K562 (cell line): ENCODE results near the gene GHRH. TPM values are rescaled to one million over a fixed set of nuclear protein-coding genes. Genes with fewer than 3 reads are reported as not detected.

Source experiments
- ATAC-seq: fragments of 200-7000 bp; cut with Tn5 transposase; 3 replicates; pipeline ENCODE4 v1.9.1; 2020; ENCODE audit warnings: moderate library complexity
- BruUV-seq: library from RNA; stranded (reverse); fragments of 400-500 nt; replicated peaks from 2 replicates; lab custom pipeline; 2021; lab: Mats Ljungman, UMichigan
- CTCF ChIA-PET: fragments of 300-600 bp; formaldehyde crosslinking; extraction: SDS; loops from one replicate; lab custom pipeline; 2021; ENCODE audit warnings: low intra/inter-chr PET ratio; lab: Yijun Ruan, JAX
- POLR2A ChIA-PET: fragments of 300-600, 350-650 bp; sonication (Branson Sonifier 250); formaldehyde crosslinking; extraction: SDS; loops from one replicate; lab custom pipeline; 2021; ENCODE audit warnings: antibody characterized with exemption, inconsistent platforms; lab: Yijun Ruan, JAX
- DNase-seq, 4 experiments: peaks; one replicate each; pipeline versions ENCODE4 v3.0.0 to v3.0.0-alpha.2; 2011 to 2018; ENCODE audit warnings: low spot score in 3 of 4, mixed read lengths in 3 of 4; ENCODE audit errors: extremely low read depth in 1 of 4
- FAIRE-seq: peaks from 2 replicates; lab custom pipeline; 2011; peaks lifted over from hg19 to GRCh38; lab: Jason Lieb, UNC
- H2AFZ ChIP-seq: 2 replicates; pipeline ENCODE4 v1.6.0; 2011; ENCODE audit warnings: low read depth, low read length, control low read depth, inconsistent platforms
- H3K27ac ChIP-seq: fragments of 200-600 bp; 3 replicates; pipeline ENCODE4 v1.8.0; 2011; ENCODE audit warnings: low read depth, mild to moderate bottlenecking, control low read depth, inconsistent platforms, low read length, moderate library complexity, mixed read lengths; ENCODE audit errors: extremely low read depth
- H3K27me3 ChIP-seq, 2 experiments: fragments of 300-600 bp in 1 of 2; 2 replicates in 1 of 2; 3 replicates in 1 of 2; pipeline versions ENCODE4 v1.6.0 to v1.8.0; 2011; ENCODE audit warnings: inconsistent platforms in 2 of 2, low read length in 2 of 2, mild to moderate bottlenecking in 1 of 2, mixed read lengths in 1 of 2, moderate library complexity in 1 of 2; ENCODE audit not compliant: control insufficient read depth in 2 of 2, insufficient read depth in 2 of 2
- H3K36me3 ChIP-seq: fragments of 300-600 bp; 3 replicates; pipeline ENCODE4 v1.8.0; 2011; ENCODE audit warnings: mild to moderate bottlenecking, low read length, inconsistent platforms; ENCODE audit not compliant: control insufficient read depth, insufficient read depth
- H3K4me1 ChIP-seq, 2 experiments: fragments of 200-600 bp in 1 of 2; replicated peaks in 1 of 2; 2 replicates in 1 of 2; 3 replicates in 1 of 2; pipeline versions ENCODE4 v1.5.1 to v1.8.0; 2011; ENCODE audit warnings: inconsistent platforms in 2 of 2, low read length in 2 of 2, mild to moderate bottlenecking in 1 of 2, mixed read lengths in 1 of 2, moderate library complexity in 1 of 2; ENCODE audit not compliant: control insufficient read depth in 2 of 2, insufficient read depth in 2 of 2
- H3K4me2 ChIP-seq: 2 replicates; pipeline ENCODE4 v1.6.1; 2011; ENCODE audit warnings: low read length, control low read depth, inconsistent platforms, mixed read lengths; ENCODE audit not compliant: insufficient read depth
- H3K4me3 ChIP-seq: fragments of 200-600 bp; sonication (generic), shearing (Covaris generic); 2 replicates; pipeline ENCODE4 v1.5.1; 2016; ENCODE audit warnings: control low read depth, inconsistent platforms
- H3K79me2 ChIP-seq: fragments of 200-600 bp; 3 replicates; pipeline ENCODE4 v1.8.0; 2011; ENCODE audit warnings: low read length, inconsistent platforms; ENCODE audit not compliant: control insufficient read depth, insufficient read depth
- H3K9ac ChIP-seq, 2 experiments: 2 replicates each; pipeline versions ENCODE4 v1.6.0 to v1.6.1; 2011; ENCODE audit warnings: low read depth in 2 of 2, low read length in 2 of 2, control low read depth in 1 of 2, inconsistent platforms in 1 of 2, mild to moderate bottlenecking in 1 of 2, mixed read lengths in 1 of 2; ENCODE audit not compliant: insufficient read depth in 1 of 2
- H3K9me1 ChIP-seq: one replicate; pipeline ENCODE4 v1.6.0; 2011; ENCODE audit warnings: inconsistent platforms, mild to moderate bottlenecking, low read length, moderate library complexity; ENCODE audit not compliant: control insufficient read depth, insufficient read depth
- H3K9me3 ChIP-seq: replicated peaks from 2 replicates; pipeline ENCODE4 v1.5.1; 2011; ENCODE audit warnings: low read depth, low read length, inconsistent platforms; ENCODE audit not compliant: control insufficient read depth, insufficient read depth
- H4K20me1 ChIP-seq: replicated peaks from 2 replicates; pipeline ENCODE4 v1.6.1; 2011; ENCODE audit warnings: low read length, inconsistent platforms, mixed read lengths; ENCODE audit not compliant: control insufficient read depth, insufficient read depth
- ATF4 ChIP-seq: fragments of 450-650 bp; formaldehyde crosslinking; IDR thresholded peaks from 2 replicates; pipeline ENCODE4 v1.4.0; 2022; ENCODE audit warnings: mild to moderate bottlenecking, moderate library complexity
- BCL6 ChIP-seq: fragments of 250-450 bp; sonication (Bioruptor Pico); IDR thresholded peaks from 2 replicates; pipeline ENCODE4 v1.4.0; 2020
- DPF2 ChIP-seq: fragments of 450-650 bp; IDR thresholded peaks from 2 replicates; pipeline ENCODE4 v1.6.1; 2016
- FOXP4 ChIP-seq: sonication (generic); formaldehyde crosslinking; IDR thresholded peaks from 2 replicates; pipeline ENCODE4 v1.8.0; 2022; ENCODE audit warnings: mild to moderate bottlenecking, missing genetic modification reagents, borderline replicate concordance
- HCFC1 ChIP-seq: IDR thresholded peaks from 2 replicates; pipeline ENCODE4 v1.6.1; 2012; ENCODE audit warnings: low read depth, low read length, improper control_type of control experiment
- MTA2 ChIP-seq: fragments of 450-650 bp; IDR thresholded peaks from 2 replicates; pipeline ENCODE4 v1.6.1; 2016; ENCODE audit warnings: low read depth
- NR2C1 ChIP-seq, 2 experiments: fragments of 450-650 bp; IDR thresholded peaks; 2 replicates each; pipeline ENCODE4 v1.6.1; 2017; ENCODE audit warnings: mild to moderate bottlenecking in 2 of 2, antibody characterized with exemption in 1 of 2, inconsistent platforms in 1 of 2, missing compliant biosample characterization in 1 of 2, missing genetic modification characterization in 1 of 2
- SNAPC5 ChIP-seq: fragments of 250-450 bp; sonication (Bioruptor Pico); IDR thresholded peaks from 2 replicates; pipeline ENCODE4 v1.8.0; 2021; ENCODE audit warnings: moderate library complexity, mild to moderate bottlenecking, inconsistent platforms
- SRSF9 ChIP-seq: fragments of 200-400 bp; formaldehyde crosslinking; IDR thresholded peaks from 2 replicates; pipeline ENCODE4 v1.6.1; 2017; ENCODE audit warnings: low read depth, low read length, borderline replicate concordance
- ZNF507 ChIP-seq: conservative IDR thresholded peaks from 2 replicates; pipeline ENCODE4 v1.6.1; 2017; ENCODE audit warnings: missing genetic modification characterization, missing compliant biosample characterization
- ZNF75A ChIP-seq: fragments of 450-650 bp; formaldehyde crosslinking; IDR thresholded peaks from 2 replicates; pipeline ENCODE4 v1.4.0; 2020; ENCODE audit warnings: mild to moderate bottlenecking
- WGBS: fragments of 100-300 bp; shearing (Covaris generic); methylation state at CpG from one replicate; pipeline ENCODE4 v1.1.6; 2016; ENCODE audit warnings: low coverage, mixed read lengths; ENCODE audit not compliant: insufficient coverage; ENCODE audit errors: missing lambda C conversion rate; 5-methylcytosine and 5-hydroxymethylcytosine counted together
- in situ Hi-C: fragments of 300-500 bp; cut with MboI; formaldehyde crosslinking; loops from 4 replicates; pipeline ENCODE4 v1.15.0; 2018; ENCODE audit warnings: inconsistent platforms, mixed read lengths
- intact Hi-C: fragments of 100-400 bp; cut with micrococcal nuclease; formaldehyde crosslinking; loops from 2 replicates; pipeline ENCODE4 v1.14.2; 2022
- polyA plus RNA-seq, 8 experiments: library from polyadenylated mRNA; depleted of rRNA in 4 of 8; stranded (reverse) in 5 of 8; unstranded in 3 of 8; fragments of >200 nt; fragmentation: Nextera tagmentation in 2 of 8; fragmentation: Illumina TruSeq in 1 of 8; extraction: Ambion mirVana in 2 of 8; extraction: Trizol in 1 of 8; gene quantifications; 2 replicates each; pipeline versions ENCODE4 v1.2.1 to v1.2.3, GENCODE V29; 2011 to 2014; ENCODE audit warnings: inconsistent platforms in 1 of 8, missing spikeins in 1 of 8
- total RNA-seq, 7 experiments: library from RNA; depleted of rRNA in 6 of 7; stranded (reverse); fragments of >200 nt in 6 of 7; fragmentation: Illumina TruSeq in 2 of 7; extraction: Trizol in 2 of 7; gene quantifications; 2 replicates each; pipeline versions ENCODE4 v1.2.1 to v1.2.3, GENCODE V29; 2011 to 2021; ENCODE audit warnings: low replicate concordance in 1 of 7
- TF ChIP-seq, protein P1 (sequence below): fragments of 250-450 bp; sonication (Bioruptor Pico); IDR thresholded peaks from 2 replicates; pipeline ENCODE4 v1.8.0; 2021; ENCODE audit warnings: moderate library complexity, mild to moderate bottlenecking, inconsistent platforms
- TF ChIP-seq, protein P2 (sequence below), 3 experiments: fragments of 200-800 bp in 1 of 3; fragments of 250-450 bp in 1 of 3; fragments of 450-650 bp in 1 of 3; sonication (Bioruptor Pico) in 1 of 3; sonication (Bioruptor generic) in 1 of 3; formaldehyde crosslinking in 1 of 3; IDR thresholded peaks; 2 replicates each; pipeline versions ENCODE4 v1.6.1 to v1.8.0; 2016 to 2022; ENCODE audit warnings: mild to moderate bottlenecking in 2 of 3, missing genetic modification characterization in 2 of 3, missing compliant biosample characterization in 1 of 3, moderate library complexity in 1 of 3

Gene GHRH
- total and polyA plus RNA-seq, 9 of the 15 experiments (the other 6 are each of a cell fraction or from before 2014, with no cell fraction given), result not detected

DNA sequence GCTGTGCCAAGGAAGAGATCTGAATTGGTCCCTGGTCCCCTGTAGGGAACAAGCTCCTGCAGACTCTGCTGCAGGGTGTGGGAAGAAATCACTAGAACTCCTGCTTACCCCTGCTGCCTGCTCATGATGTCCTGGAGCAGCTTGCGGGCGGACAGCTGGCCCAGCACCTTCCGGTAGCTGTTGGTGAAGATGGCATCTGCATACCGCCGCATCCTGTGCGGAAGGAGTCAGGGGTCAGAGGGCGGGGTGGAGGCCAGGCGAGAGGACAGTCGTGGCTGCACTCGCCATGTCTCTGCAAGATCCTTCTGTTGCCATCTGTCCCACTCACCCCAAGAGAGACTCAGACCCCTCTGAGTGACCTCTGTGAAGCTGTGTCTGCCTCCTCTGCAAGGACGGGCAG is 5.3 kb downstream of the GHRH start:
- no TSS peak for BruUV-seq
- H3K36me3 ChIP-seq, result no peaks in the 10 kb centered on the region
- H3K9me3 ChIP-seq, result no peaks in the 10 kb centered on the region
- no peak for ATAC-seq
- H3K79me2 ChIP-seq, result no peaks in the 10 kb centered on the region
- WGBS, result 2% methylated on average over 11 of the region's 11 CpGs
- peak in 1 of 4 experiments; percentile 32 for DNase-seq
- H4K20me1 ChIP-seq, result peaks cover 4% of the 10 kb centered on the region; the same call in 1 of the 2 replicates
- H3K9ac ChIP-seq, result 0 out of 4 replicates have a peak overlapping the region, but pooled peaks of 1 of the 2 experiments have one; percentile 41
- no peak overlapping the region for H3K27ac ChIP-seq
- peaks cover 31 to 77% of the 10 kb centered on the region in 2 experiments for H3K27me3 ChIP-seq
- H2AFZ ChIP-seq, result no peak overlapping the region
- FAIRE-seq, result no peak
- H3K4me3 ChIP-seq, result no peak overlapping the region
- intact Hi-C loops, result no loop called here
- in situ Hi-C loops, result loop anchor here (10.0 kb wide), 1 partner anchor 279 kb away; no protein-coding TSS in a partner anchor
- no peak overlapping the region for H3K4me2 ChIP-seq
- ChIA-PET POLR2A (interaction anchor here (0.6 to 1.2 kb wide), 5 partner anchors 10 to 384 kb away, joined by 3 read pairs; no protein-coding TSS in a partner anchor), CTCF (no interaction called here)
- no peaks in the 10 kb centered on the region for H3K9me1 ChIP-seq
- peaks cover 0 to 11% of the 10 kb centered on the region in 2 experiments; a peak in 2 of 5 replicates for H3K4me1 ChIP-seq
- TF ChIP-seq HCFC1, result no peak
- no peak for TF ChIP-seq SNAPC5 (CRISPR knock-in tag)
- TF ChIP-seq FOXP4 (CRISPR knock-in tag), result no peak
- no peak for TF ChIP-seq ATF4 (CRISPR knock-in tag)
- TF ChIP-seq BCL6, result no peak
- TF ChIP-seq, protein P1, sequence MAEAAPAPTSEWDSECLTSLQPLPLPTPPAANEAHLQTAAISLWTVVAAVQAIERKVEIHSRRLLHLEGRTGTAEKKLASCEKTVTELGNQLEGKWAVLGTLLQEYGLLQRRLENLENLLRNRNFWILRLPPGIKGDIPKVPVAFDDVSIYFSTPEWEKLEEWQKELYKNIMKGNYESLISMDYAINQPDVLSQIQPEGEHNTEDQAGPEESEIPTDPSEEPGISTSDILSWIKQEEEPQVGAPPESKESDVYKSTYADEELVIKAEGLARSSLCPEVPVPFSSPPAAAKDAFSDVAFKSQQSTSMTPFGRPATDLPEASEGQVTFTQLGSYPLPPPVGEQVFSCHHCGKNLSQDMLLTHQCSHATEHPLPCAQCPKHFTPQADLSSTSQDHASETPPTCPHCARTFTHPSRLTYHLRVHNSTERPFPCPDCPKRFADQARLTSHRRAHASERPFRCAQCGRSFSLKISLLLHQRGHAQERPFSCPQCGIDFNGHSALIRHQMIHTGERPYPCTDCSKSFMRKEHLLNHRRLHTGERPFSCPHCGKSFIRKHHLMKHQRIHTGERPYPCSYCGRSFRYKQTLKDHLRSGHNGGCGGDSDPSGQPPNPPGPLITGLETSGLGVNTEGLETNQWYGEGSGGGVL (CRISPR knock-in tag), result no peak
- no peak for TF ChIP-seq MTA2
- TF ChIP-seq NR2C1 (IDR thresholded peaks at IDR 0.05), result 0 out of 2 replicates have a peak, but pooled peaks have one; percentile 18
- peak; percentile 39; the same call in 1 of the 2 replicates for TF ChIP-seq NR2C1 (tag; IDR thresholded peaks at IDR 0.05)
- TF ChIP-seq ZNF75A (CRISPR knock-in tag), result no peak
- TF ChIP-seq ZNF507 (tag), result no peak
- TF ChIP-seq DPF2, result no peak
- no peak for TF ChIP-seq SRSF9
- TF ChIP-seq, protein P2, sequence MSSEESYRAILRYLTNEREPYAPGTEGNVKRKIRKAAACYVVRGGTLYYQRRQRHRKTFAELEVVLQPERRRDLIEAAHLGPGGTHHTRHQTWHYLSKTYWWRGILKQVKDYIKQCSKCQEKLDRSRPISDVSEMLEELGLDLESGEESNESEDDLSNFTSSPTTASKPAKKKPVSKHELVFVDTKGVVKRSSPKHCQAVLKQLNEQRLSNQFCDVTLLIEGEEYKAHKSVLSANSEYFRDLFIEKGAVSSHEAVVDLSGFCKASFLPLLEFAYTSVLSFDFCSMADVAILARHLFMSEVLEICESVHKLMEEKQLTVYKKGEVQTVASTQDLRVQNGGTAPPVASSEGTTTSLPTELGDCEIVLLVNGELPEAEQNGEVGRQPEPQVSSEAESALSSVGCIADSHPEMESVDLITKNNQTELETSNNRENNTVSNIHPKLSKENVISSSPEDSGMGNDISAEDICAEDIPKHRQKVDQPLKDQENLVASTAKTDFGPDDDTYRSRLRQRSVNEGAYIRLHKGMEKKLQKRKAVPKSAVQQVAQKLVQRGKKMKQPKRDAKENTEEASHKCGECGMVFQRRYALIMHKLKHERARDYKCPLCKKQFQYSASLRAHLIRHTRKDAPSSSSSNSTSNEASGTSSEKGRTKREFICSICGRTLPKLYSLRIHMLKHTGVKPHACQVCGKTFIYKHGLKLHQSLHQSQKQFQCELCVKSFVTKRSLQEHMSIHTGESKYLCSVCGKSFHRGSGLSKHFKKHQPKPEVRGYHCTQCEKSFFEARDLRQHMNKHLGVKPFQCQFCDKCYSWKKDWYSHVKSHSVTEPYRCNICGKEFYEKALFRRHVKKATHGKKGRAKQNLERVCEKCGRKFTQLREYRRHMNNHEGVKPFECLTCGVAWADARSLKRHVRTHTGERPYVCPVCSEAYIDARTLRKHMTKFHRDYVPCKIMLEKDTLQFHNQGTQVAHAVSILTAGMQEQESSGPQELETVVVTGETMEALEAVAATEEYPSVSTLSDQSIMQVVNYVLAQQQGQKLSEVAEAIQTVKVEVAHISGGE (CRISPR knock-in tag; IDR thresholded peaks at IDR 0.05), result peak in 1 of 3 experiments; percentile 51; a peak in 1 of 6 replicates
